Activated B cell treated with CpG ODN at 0.5 μM for 24 hours (primary cell): ENCODE measurements around the gene CREBRF. TPM values are rescaled to one million over a fixed set of nuclear protein-coding genes. Genes with fewer than 3 reads are reported as not detected.
"Not testable (repeated sequence)": the region's sequence is repeated elsewhere in the genome, so short reads cannot be mapped to it uniquely, and the experiment has no call there.

Source experiments
- ATAC-seq: fragments of 200-7000 bp; cut with Tn5 transposase; one replicate; pipeline ENCODE4 v1.10.0; 2021; ENCODE audit warnings: low read depth, mild to moderate bottlenecking, moderate library complexity
- CTCF ChIA-PET: fragments of 350-600 bp; sonication (Branson Sonifier 250); formaldehyde crosslinking; loops from one replicate; lab custom pipeline; 2021; ENCODE audit warnings: antibody characterized with exemption; lab: Charles Lee
- POLR2A ChIA-PET: fragments of 350-600 bp; sonication (Branson Sonifier 250); formaldehyde crosslinking; loops from one replicate; lab custom pipeline; 2021; ENCODE audit warnings: antibody characterized with exemption; lab: Charles Lee
- DNase-seq: peaks from one replicate; pipeline ENCODE4 v3.0.0; 2022
- H3K27ac Mint-ChIP-seq: one replicate; pipeline ENCODE4 v1.8.0; 2020; ENCODE audit warnings: mixed read lengths
- H3K27me3 Mint-ChIP-seq: one replicate; pipeline ENCODE4 v1.8.0; 2021; ENCODE audit warnings: mixed read lengths
- H3K36me3 Mint-ChIP-seq: one replicate; pipeline ENCODE4 v1.8.0; 2021; ENCODE audit warnings: low read depth, mixed read lengths
- H3K4me1 Mint-ChIP-seq: one replicate; pipeline ENCODE4 v1.8.0; 2021; ENCODE audit warnings: mixed read lengths
- H3K4me3 Mint-ChIP-seq: one replicate; pipeline ENCODE4 v1.8.0; 2020; ENCODE audit warnings: mild to moderate bottlenecking, mixed read lengths
- H3K9me3 Mint-ChIP-seq: one replicate; pipeline ENCODE4 v1.8.0; 2020; ENCODE audit warnings: mixed read lengths
- CTCF ChIP-seq: fragments of 200-600 bp; IDR thresholded peaks from one replicate; pipeline ENCODE4 v1.8.0; 2022; ENCODE audit warnings: antibody characterized with exemption, mild to moderate bottlenecking
- intact Hi-C: fragments of 100-400 bp; cut with micrococcal nuclease; formaldehyde crosslinking; loops from one replicate; pipeline ENCODE4 v1.15.1; 2024
- total RNA-seq: library from RNA; stranded (reverse); gene quantifications from 2 replicates; pipeline ENCODE4 v1.2.3, GENCODE V29; 2022

The CREBRF gene
- total RNA-seq, 1 donor from 2014 or later, result 37.4 TPM

DNA sequence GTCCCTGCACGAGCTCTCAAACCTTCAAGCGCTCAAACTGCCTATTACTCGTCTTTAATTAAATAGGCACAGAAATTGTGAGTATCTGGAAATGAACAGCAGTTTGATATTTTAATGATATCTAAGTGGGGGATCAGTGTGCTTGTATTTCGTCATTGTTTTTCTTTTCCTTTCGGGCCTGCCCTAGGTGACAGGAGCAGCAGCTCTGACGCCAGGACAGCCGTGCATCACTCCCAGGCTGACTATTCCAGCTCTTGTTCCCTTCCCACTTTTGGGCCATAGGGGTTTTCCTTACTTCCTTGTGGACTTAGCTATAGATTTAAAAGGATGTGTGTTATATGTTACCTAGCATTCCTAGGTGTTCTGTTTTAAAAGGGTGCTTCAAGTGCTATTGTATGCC, 97.7 kb downstream of the CREBRF start:
- H3K36me3 Mint-ChIP-seq, result peaks cover 73% of the 10 kb centered on the region
- no peak overlapping the region for H3K27ac Mint-ChIP-seq
- H3K27me3 Mint-ChIP-seq, result no peaks in the 10 kb centered on the region
- POLR2A ChIA-PET, result interaction anchor here (0.6 kb wide), 1 partner anchor 1410 kb away, joined by 7 read pairs; no protein-coding TSS in a partner anchor
- ATAC-seq (no peak), DNase-seq (no peak)
- H3K4me1 Mint-ChIP-seq, result no peaks in the 10 kb centered on the region
- intact Hi-C loops, result no loop called here
- no peaks in the 10 kb centered on the region for H3K9me3 Mint-ChIP-seq
- no peak overlapping the region for H3K4me3 Mint-ChIP-seq
- CTCF ChIA-PET, result interaction anchor here (1.1 kb wide), 1 partner anchor 439 kb away, joined by 3 read pairs; no protein-coding TSS in a partner anchor
- TF ChIP-seq CTCF, result no peak

GRCh38 chr5:173154619-173155018, 98.5 kb downstream of the CREBRF start:
- H3K36me3 Mint-ChIP-seq, result peaks cover 71% of the 10 kb centered on the region
- CTCF ChIA-PET, intact Hi-C loops, POLR2A ChIA-PET, H3K9me3 Mint-ChIP-seq, ATAC-seq, H3K27ac Mint-ChIP-seq, DNase-seq, H3K4me3 Mint-ChIP-seq, H3K4me1 Mint-ChIP-seq, H3K27me3 Mint-ChIP-seq: not testable (repeated sequence)

DNA sequence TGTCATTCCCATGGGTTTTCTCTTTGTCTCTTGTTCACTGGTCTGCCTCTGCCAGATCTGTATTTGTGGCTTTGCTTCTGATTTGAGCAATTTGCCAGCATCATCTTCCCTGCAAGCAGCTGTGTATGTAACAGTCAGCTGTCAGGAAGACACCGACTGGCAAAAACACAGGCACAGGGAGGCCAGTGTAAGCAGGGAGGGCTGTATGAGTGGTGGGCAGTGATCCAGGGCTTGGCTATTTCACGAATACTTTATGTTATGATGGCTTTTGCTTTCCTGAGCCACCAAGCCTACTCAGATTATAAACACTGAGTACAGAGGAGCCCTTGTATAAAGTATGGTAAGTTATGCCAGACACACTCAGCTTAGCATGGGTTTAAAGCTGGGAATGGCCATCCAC, 99.8 kb downstream of the CREBRF start:
- no peak for DNase-seq
- Mint-ChIP-seq H3K27me3 (no peaks in the 10 kb centered on the region), H3K4me1 (no peaks in the 10 kb centered on the region), H3K9me3 (no peaks in the 10 kb centered on the region), H3K4me3 (no peak overlapping the region), H3K36me3 (peaks cover 75% of the 10 kb centered on the region), H3K27ac (no peak overlapping the region)
- no peak for TF ChIP-seq CTCF
- CTCF ChIA-PET, result no interaction called here
- ATAC-seq, result no peak
- POLR2A ChIA-PET, result interaction anchor here (1.1 kb wide), 1 partner anchor 172 kb away, joined by 4 read pairs; the partner anchor contains the start of gene ATP6V0E1
- intact Hi-C loops, result no loop called here

DNA sequence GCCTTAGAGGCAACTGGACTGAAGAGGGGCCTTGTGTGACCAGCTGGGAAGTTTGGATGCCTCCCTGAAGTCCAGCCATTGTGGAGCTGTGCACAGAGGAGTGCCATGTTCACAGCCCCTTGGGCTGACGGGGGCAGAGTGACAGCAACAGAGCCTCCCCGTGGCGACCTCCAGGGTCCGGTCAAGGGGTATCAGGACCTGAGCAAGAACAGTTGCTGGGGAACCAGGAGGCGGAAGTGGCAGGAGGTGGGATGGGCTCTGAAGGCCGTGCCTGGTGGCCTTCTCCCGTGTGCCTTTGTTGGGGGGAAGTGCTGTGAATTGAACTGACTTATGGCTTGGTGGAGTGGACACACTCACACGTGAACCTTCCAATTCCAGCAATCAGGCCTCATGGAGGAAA, 102.2 kb downstream of the CREBRF start:
- ATAC-seq (no peak), DNase-seq (no peak)
- Mint-ChIP-seq H3K4me1 (no peaks in the 10 kb centered on the region), H3K27me3 (no peaks in the 10 kb centered on the region), H3K9me3 (no peaks in the 10 kb centered on the region), H3K4me3 (no peak overlapping the region), H3K27ac (no peak overlapping the region), H3K36me3 (peaks cover 79% of the 10 kb centered on the region)
- ChIA-PET POLR2A (no interaction called here), CTCF (interaction anchor here (0.7 kb wide), 1 partner anchor 34 kb away, joined by 4 read pairs; no protein-coding TSS in a partner anchor)
- intact Hi-C loops, result no loop called here
- no peak for TF ChIP-seq CTCF

DNA sequence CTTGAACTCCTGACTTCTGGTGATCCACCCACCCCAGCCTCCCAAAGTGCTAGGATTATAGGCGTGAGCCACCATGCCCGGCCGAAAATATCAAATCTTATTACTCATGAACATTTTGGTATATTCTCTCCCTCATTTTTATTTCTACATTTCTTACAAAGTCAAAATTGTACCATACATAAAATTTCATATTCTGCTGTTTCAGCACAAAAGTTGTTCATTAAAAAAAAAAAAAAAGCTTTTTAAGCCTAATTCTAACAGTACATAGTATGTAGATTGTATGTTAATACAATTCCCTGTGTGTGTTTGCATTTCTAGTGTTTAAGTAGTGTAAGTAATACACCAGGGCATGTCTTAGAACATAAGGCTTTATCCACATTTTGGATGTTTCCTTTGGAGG, 103.1 kb downstream of the CREBRF start:
- no peak for ATAC-seq
- H3K27ac Mint-ChIP-seq, result no peak overlapping the region
- H3K27me3 Mint-ChIP-seq, result no peaks in the 10 kb centered on the region
- intact Hi-C loops, result no loop called here
- H3K4me1 Mint-ChIP-seq, result no peaks in the 10 kb centered on the region
- peaks cover 78% of the 10 kb centered on the region for H3K36me3 Mint-ChIP-seq
- no peak for DNase-seq
- H3K9me3 Mint-ChIP-seq, result no peaks in the 10 kb centered on the region
- CTCF ChIA-PET, result no interaction called here
- POLR2A ChIA-PET, result no interaction called here
- no peak for TF ChIP-seq CTCF
- H3K4me3 Mint-ChIP-seq, result no peak overlapping the region

- CTCF ChIA-PET, result no interaction called here
These were observed 105.0 kb downstream of the CREBRF start for GRCh38 chr5:173161148-173161547.

More at GRCh38 chr5:173161148-173161547, 105.0 kb downstream of the CREBRF start:
- intact Hi-C loops, result no loop called here
- ATAC-seq (no peak), DNase-seq (no peak)
- POLR2A ChIA-PET, result no interaction called here
- Mint-ChIP-seq H3K36me3 (peaks cover 71% of the 10 kb centered on the region), H3K27me3 (no peaks in the 10 kb centered on the region), H3K4me1 (no peaks in the 10 kb centered on the region), H3K9me3 (no peaks in the 10 kb centered on the region), H3K4me3 (no peak overlapping the region), H3K27ac (no peak overlapping the region)
- no peak for TF ChIP-seq CTCF
